Measurements from ENCODE around the gene NIPA2. TPM values are rescaled to one million over a fixed set of nuclear protein-coding genes. Genes with fewer than 3 reads are reported as not detected.
A peak's percentile ranks its signal among the peaks of the same experiment; 100 is the strongest.

Gene NIPA2
- total RNA-seq, 1 experiment from 2014 or later: 96.1 TPM

GRCh38 chr15:22902981-22903380 lies 64.5 kb downstream of the NIPA2 start:
- no peak for DNase-seq (ENCODE audit: low spot score)

GRCh38 chr15:22903427-22903826 lies 65.0 kb downstream of the NIPA2 start:
- DNase-seq (ENCODE audit: low spot score): no peak

GRCh38 chr15:22903961-22904534 lies 65.6 kb downstream of the NIPA2 start:
- DNase-seq (ENCODE audit: low spot score): no peak

- no peak for DNase-seq (ENCODE audit: low spot score)
Observed at GRCh38 chr15:22904736-22905135, 66.3 kb downstream of the NIPA2 start.

- no peak for DNase-seq (ENCODE audit: low spot score)
Observed at GRCh38 chr15:22907161-22907950, 68.9 kb downstream of the NIPA2 start.

GRCh38 chr15:22908830-22909229 lies 70.4 kb downstream of the NIPA2 start:
- no peak for DNase-seq (ENCODE audit: low spot score)

GRCh38 chr15:22911306-22911705 lies 72.8 kb downstream of the NIPA2 start:
- no peak for DNase-seq (ENCODE audit: low spot score)

GRCh38 chr15:22912256-22912655 lies 73.8 kb downstream of the NIPA2 start:
- no peak for DNase-seq (ENCODE audit: low spot score)

- no peak for DNase-seq (ENCODE audit: low spot score)
Observed at GRCh38 chr15:22913646-22914380, 75.3 kb downstream of the NIPA2 start.

GRCh38 chr15:22915866-22916515 lies 77.5 kb downstream of the NIPA2 start:
- DNase-seq (ENCODE audit: low spot score): peak; percentile 63

GRCh38 chr15:22916606-22917350 lies 78.3 kb downstream of the NIPA2 start:
- no peak for DNase-seq (ENCODE audit: low spot score)

GRCh38 chr15:22917556-22917955 lies 79.1 kb downstream of the NIPA2 start:
- no peak for DNase-seq (ENCODE audit: low spot score)

Other genes starting within 250 kb of the NIPA2 start
- 23.8 and 26.8 TPM in 2 replicates for gene NIPA1, start 52.0 kb upstream of the NIPA2 start, total RNA-seq (2014; rRNA removed; shearing (Covaris generic))
- 78.1 and 81.4 TPM in 2 replicates for gene CYFIP1, start 141.7 kb downstream of the NIPA2 start, total RNA-seq (2014; rRNA removed; shearing (Covaris generic))
- gene TUBGCP5, start 200.9 kb downstream of the NIPA2 start, total RNA-seq (2014; rRNA removed; shearing (Covaris generic)): 25.3 and 27.9 TPM in 2 replicates